ENCODE data around the gene MCM3.

The MCM3 gene

DNA sequence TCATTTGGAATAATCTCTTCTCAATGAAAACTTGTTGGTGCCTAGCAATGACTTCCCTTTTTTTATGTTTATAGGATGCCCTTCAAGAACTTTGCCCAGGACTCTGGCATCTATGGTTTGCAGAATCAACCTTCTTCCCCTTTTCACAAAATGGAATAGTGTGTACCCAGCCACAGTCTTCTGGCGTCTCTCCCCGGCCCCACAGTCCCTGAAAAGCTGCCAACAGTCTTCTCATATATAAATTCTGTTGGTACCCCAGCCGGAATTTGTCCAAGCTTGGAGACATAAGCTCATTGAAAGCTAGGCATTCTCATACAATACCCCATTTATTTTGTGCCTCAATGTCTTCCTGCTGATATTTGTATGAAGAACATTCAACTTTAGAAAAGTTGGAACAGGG is 26.4 kb upstream of the MCM3 start:
- Mint-ChIP-seq H3K36me3 (ENCODE audit: low read depth) (no peaks in the 10 kb centered on the region), H3K27me3 (ENCODE audit: low read depth) (no peaks in the 10 kb centered on the region), H3K27ac (no peak overlapping the region), H3K9me3 (no peaks in the 10 kb centered on the region), H3K4me3 (no peak overlapping the region), H3K4me1 (ENCODE audit: low read depth) (peaks cover 33% of the 10 kb centered on the region)
- no peak for DNase-seq (ENCODE audit: low spot score)

DNA sequence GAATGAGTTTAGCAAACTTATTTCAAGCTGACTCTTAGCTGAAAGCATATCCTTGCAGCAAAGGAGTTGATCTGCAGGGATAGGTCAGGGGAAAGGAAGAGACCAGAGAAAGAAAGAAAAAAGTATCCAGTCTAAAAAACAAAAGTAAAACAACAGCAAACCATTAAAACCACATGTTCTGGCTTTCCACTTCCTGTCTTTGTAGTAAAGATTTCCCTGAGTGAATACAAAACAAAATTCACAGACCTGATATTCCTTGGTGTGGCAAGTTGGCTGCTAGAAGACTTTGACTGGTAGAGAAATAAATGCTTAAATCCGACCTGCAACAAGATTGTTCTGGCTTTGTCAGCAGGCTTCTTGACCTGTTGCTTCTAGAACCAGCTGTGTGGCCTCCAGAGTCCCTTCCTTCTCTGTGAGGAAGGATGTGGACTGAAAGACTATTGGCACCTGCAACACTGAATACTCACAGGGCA is 23.4 kb upstream of the MCM3 start:
- DNase-seq (ENCODE audit: low spot score): no peak
- H3K4me1 Mint-ChIP-seq (ENCODE audit: low read depth): peaks cover 55% of the 10 kb centered on the region

DNA sequence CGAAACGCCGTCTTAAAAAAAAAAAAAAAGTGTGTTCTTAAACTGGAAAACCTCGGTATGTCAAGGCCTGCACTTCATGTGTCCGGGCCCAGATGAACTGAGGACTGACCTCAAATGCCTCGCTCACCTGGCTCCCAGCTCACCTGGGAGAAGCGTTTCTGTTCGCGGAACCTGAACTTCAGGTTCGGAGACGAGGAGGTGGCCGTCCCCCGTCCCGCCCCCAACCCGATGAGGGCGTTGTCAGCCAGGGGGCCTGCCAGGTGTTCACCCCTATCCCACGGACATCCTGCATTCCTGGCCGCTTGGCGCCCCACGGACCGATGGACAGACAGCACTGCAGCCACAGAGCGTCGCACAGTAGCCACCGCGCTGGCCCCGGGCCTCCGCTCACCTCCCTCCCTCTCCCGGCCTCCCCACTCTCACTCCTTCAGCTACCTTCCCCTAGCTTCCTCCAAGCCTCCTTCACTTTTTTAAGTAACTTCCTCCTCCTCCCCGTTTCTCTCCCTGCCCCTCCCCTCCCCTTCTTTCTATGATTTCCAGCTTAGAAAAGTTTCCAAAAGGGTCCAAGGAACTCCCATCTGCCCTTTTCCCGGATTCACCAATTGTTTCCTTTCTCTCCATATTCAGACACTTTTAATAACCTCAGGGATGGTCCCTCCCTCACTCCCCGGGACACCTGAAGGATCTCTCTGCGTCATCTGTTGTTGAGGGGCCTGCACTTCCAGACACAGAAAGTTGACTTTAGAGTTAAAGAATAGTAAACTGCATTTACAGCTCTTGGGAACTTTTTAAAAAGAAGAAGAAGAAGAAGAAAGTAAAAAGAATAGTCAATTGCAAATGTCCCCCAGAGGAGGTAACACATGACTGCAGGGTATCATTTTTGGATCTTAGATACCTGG is 22.7 kb upstream of the MCM3 start:
- Mint-ChIP-seq H3K36me3 (ENCODE audit: low read depth) (no peaks in the 10 kb centered on the region), H3K4me3 (peak overlapping the region; percentile 82), H3K9me3 (no peaks in the 10 kb centered on the region), H3K27me3 (ENCODE audit: low read depth) (no peaks in the 10 kb centered on the region), H3K27ac (peak overlapping the region; percentile 92), H3K4me1 (ENCODE audit: low read depth) (peaks cover 52% of the 10 kb centered on the region)
- no peak for DNase-seq (ENCODE audit: low spot score)

More for the DNA sequence above, 23.4 kb upstream of the MCM3 start:
- Mint-ChIP-seq H3K36me3 (ENCODE audit: low read depth) (no peaks in the 10 kb centered on the region), H3K27me3 (ENCODE audit: low read depth) (no peaks in the 10 kb centered on the region), H3K9me3 (no peaks in the 10 kb centered on the region), H3K4me3 (peak overlapping the region; percentile 82), H3K27ac (peak overlapping the region; percentile 92)

DNA sequence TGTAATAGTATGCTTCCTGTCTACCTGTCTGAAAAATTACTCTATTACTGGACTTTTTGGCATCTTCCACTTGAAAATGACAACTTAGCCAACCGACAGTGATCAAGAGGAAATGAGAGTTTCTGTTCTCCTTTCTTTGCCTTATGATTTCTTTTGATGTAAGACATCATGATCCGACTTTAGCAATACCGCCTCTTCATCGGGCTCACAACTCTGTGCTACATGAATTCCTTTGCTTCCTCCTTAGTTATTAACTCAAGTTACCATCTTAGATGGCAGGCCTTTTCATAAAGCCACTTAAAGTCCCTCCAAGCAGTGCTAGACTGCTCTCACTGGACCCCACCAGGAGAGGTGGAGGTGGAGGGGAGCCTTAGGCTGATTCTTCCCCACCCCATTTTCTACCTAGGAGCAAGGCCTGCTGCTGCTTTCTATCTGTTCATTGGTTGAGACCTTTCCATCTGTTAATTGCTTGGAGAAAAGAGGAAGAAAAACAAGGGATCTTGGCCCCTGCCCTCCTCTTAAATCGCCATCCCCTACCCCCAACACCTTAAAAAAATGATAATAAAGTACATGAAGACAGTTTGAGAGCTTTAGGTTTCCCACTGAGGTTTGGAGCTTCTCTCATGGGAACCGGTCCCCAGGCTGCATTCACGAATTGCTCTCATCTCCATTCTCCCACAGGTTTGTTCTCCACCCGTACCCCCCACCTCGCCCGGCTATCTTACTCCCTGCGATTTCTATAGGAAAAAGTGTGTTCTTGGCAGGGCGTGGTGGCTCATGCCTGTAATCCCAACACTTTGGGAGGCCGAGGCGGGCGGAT is 21.6 kb upstream of the MCM3 start:
- peak overlapping the region; percentile 73 for H3K27ac Mint-ChIP-seq
- DNase-seq (ENCODE audit: low spot score): no peak
- H3K4me1 Mint-ChIP-seq (ENCODE audit: low read depth): peaks cover 50% of the 10 kb centered on the region
- no peaks in the 10 kb centered on the region for H3K27me3 Mint-ChIP-seq (ENCODE audit: low read depth)
- H3K9me3 Mint-ChIP-seq: peaks cover 2% of the 10 kb centered on the region
- no peaks in the 10 kb centered on the region for H3K36me3 Mint-ChIP-seq (ENCODE audit: low read depth)
- H3K4me3 Mint-ChIP-seq: peak overlapping the region; percentile 41

DNA sequence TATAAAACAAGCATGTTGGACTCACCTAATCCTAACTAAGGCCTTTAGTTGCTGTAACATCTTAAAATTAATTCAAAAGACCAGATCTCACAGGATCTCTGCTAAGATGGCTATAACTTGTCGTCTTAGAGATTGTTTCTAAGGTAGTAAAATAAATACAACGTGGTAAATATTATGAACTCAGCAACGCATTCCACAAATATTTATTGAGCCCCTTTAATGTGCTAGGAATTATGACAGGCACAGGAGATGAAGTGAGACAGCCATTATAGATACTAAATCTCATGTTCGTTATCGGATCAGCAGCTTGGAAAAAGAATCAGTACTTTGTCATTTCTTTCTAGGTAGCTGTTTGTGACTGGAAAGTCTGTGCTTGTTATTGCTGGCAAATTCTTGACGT is 20.9 kb upstream of the MCM3 start:
- DNase-seq (ENCODE audit: low spot score): no peak
- Mint-ChIP-seq H3K4me1 (ENCODE audit: low read depth) (peaks cover 50% of the 10 kb centered on the region), H3K27me3 (ENCODE audit: low read depth) (no peaks in the 10 kb centered on the region), H3K36me3 (ENCODE audit: low read depth) (no peaks in the 10 kb centered on the region), H3K27ac (peak overlapping the region; percentile 73), H3K4me3 (peak overlapping the region; percentile 35), H3K9me3 (peaks cover 5% of the 10 kb centered on the region)

DNA sequence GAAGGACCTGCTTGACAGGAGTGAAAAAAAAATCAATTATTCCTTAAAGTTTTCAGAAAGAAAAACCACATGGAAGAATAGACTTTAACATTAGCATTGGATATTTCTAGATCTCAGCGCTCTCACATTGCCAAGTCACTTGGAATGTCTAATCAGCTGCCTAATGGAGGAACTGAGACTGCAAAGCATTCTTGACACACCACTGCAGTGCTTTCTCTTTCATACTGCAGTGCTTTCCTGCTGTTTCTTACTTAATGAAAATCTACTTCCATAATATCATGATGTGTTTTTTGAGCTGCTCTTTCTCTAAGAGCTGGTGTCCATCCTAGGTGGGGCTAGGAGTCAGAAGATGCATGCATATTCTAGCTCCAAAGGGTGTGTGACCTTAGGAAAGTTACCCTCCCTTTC is 20.4 kb upstream of the MCM3 start:
- H3K27me3 Mint-ChIP-seq (ENCODE audit: low read depth): no peaks in the 10 kb centered on the region
- peak overlapping the region; percentile 35 for H3K4me3 Mint-ChIP-seq
- peak overlapping the region; percentile 73 for H3K27ac Mint-ChIP-seq
- DNase-seq (ENCODE audit: low spot score): no peak
- H3K36me3 Mint-ChIP-seq (ENCODE audit: low read depth): no peaks in the 10 kb centered on the region
- H3K4me1 Mint-ChIP-seq (ENCODE audit: low read depth): peaks cover 48% of the 10 kb centered on the region
- peaks cover 5% of the 10 kb centered on the region for H3K9me3 Mint-ChIP-seq

DNA sequence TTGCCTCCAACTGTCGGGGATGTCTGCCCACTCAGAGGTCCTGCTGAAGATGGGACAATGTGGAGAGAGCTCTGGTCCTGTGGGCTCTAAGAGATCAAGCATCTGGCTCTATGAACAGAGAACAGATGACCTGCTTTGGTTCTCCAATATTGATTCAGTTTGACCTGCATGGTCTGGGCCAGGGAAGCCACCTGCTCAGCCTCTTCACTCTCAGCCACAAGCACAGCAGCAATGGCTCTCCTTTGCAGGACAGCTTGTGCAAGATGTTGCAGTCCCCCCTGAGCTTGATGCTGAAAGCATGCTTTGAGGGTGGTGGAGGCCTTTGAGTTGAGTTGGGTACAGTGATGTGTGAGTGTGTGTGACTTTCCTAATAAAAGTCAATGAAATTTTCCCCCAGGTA is 18.6 kb upstream of the MCM3 start:
- Mint-ChIP-seq H3K27ac (no peak overlapping the region), H3K4me1 (ENCODE audit: low read depth) (peaks cover 46% of the 10 kb centered on the region), H3K4me3 (no peak overlapping the region), H3K9me3 (peaks cover 5% of the 10 kb centered on the region), H3K36me3 (ENCODE audit: low read depth) (no peaks in the 10 kb centered on the region), H3K27me3 (ENCODE audit: low read depth) (no peaks in the 10 kb centered on the region)
- DNase-seq (ENCODE audit: low spot score): no peak

DNA sequence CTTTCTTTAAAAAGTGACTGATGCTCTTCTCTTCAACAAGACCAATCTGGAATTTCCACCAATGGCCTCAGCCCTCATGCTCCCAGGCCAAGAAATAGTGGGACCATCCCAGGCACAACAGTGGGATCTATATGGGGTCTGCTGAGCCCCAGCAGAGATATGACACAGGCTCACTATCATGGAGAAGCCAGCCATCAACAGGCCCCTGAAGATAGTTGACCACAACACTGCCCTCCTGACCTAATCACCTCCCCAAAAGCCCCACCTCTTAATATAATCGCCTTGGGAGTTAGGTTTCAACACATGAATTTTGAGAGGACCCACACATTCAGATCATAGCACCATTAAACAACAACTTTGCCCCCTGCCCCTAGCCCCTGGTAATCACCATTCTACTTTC is 16.8 kb upstream of the MCM3 start:
- Mint-ChIP-seq H3K4me1 (ENCODE audit: low read depth) (peaks cover 44% of the 10 kb centered on the region), H3K27me3 (ENCODE audit: low read depth) (no peaks in the 10 kb centered on the region), H3K4me3 (no peak overlapping the region), H3K27ac (no peak overlapping the region), H3K9me3 (peaks cover 15% of the 10 kb centered on the region), H3K36me3 (ENCODE audit: low read depth) (peaks cover 5% of the 10 kb centered on the region)
- DNase-seq (ENCODE audit: low spot score): no peak

DNA sequence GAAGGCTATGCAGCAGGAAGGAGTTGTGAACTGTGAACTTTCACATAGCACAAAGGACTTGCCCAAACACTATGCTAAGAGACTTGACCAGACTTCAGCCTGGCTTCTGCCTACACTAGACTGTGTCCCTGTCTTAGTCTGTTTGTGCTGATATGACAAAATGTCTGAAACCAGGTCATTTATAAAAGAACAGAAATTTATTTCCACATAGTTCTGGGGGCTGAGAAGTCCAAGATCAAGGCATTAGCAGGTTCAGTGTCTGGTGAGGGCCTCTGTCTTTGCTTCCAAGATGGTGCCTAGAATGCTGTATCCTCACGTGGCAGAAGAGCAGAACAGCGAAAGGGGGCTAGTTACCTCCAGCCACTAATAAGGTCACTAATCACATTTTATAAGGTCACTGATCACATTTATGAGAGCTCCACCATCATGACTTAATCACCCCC is 16.0 kb upstream of the MCM3 start:
- Mint-ChIP-seq H3K27me3 (ENCODE audit: low read depth) (no peaks in the 10 kb centered on the region), H3K9me3 (peaks cover 22% of the 10 kb centered on the region), H3K36me3 (ENCODE audit: low read depth) (peaks cover 9% of the 10 kb centered on the region), H3K4me3 (no peak overlapping the region), H3K4me1 (ENCODE audit: low read depth) (peaks cover 39% of the 10 kb centered on the region), H3K27ac (no peak overlapping the region)
- no peak for DNase-seq (ENCODE audit: low spot score)

DNA sequence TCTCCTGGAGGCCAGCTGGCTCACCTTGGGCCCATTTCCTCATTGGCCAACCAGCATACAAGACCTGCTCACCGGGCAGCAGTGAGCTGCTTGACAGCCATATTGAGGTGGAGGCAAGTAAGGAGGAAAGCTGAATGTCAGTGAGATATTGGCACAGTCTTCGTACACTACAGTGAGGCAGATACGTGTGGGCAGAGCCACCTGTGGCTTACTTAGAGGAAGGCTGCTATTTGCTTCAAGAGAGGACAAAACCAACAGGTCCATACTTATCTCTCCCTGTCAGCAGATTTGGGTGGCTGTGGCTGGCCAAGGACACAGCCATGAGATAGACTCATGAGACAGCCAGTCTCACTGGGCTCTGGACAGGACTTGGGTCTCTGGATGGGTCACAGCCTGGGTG is 15.1 kb upstream of the MCM3 start:
- Mint-ChIP-seq H3K36me3 (ENCODE audit: low read depth) (peaks cover 9% of the 10 kb centered on the region), H3K27ac (no peak overlapping the region), H3K4me1 (ENCODE audit: low read depth) (peaks cover 30% of the 10 kb centered on the region), H3K27me3 (ENCODE audit: low read depth) (no peaks in the 10 kb centered on the region), H3K9me3 (peaks cover 22% of the 10 kb centered on the region), H3K4me3 (no peak overlapping the region)
- no peak for DNase-seq (ENCODE audit: low spot score)

DNA sequence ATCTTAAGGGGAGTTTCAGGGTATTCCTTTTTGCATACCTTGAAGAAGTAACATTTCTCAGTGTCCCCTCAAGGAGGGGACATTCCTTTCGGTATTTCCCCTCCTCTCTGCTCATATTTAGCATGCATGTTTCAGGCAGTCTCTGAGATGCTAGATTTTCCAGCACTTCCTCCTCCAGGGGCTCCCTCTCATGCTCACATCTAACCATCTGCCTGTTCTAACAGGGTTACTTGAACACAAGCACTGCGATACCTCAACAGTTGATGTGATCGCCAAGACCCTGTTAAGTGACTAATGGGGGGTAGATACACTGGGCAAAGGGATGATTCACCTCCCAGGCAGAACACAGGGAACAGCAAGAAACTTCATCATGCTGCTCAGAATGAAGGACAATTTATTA is 12.9 kb upstream of the MCM3 start:
- H3K9me3 Mint-ChIP-seq: peaks cover 22% of the 10 kb centered on the region
- peak overlapping the region; percentile 60 for H3K27ac Mint-ChIP-seq
- no peak for DNase-seq (ENCODE audit: low spot score)
- peaks cover 19% of the 10 kb centered on the region for H3K4me1 Mint-ChIP-seq (ENCODE audit: low read depth)
- H3K27me3 Mint-ChIP-seq (ENCODE audit: low read depth): no peaks in the 10 kb centered on the region
- peaks cover 9% of the 10 kb centered on the region for H3K36me3 Mint-ChIP-seq (ENCODE audit: low read depth)
- H3K4me3 Mint-ChIP-seq: no peak overlapping the region

DNA sequence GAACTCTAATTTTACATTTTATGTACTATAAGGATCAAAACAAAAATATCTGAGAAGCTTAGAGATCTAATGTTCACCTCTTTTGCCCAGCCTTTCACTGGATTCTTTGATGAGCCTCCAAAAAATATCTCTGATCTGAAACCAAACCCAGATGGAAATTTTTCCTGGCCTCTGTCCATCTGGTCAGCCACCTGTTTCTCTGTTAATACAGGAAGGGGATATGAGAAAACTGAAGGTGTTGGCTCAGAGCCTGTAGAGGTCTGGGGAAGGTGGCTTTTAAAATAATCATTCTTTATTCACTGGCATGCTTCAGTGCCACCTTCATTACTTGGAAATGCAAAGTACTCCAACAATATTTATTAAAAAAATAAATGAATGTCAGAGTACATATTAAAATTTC is 8.5 kb upstream of the MCM3 start:
- Mint-ChIP-seq H3K27me3 (ENCODE audit: low read depth) (no peaks in the 10 kb centered on the region), H3K4me3 (no peak overlapping the region), H3K36me3 (ENCODE audit: low read depth) (peaks cover 9% of the 10 kb centered on the region), H3K27ac (no peak overlapping the region), H3K9me3 (peaks cover 17% of the 10 kb centered on the region), H3K4me1 (ENCODE audit: low read depth) (peaks cover 11% of the 10 kb centered on the region)
- no peak for DNase-seq (ENCODE audit: low spot score)

DNA sequence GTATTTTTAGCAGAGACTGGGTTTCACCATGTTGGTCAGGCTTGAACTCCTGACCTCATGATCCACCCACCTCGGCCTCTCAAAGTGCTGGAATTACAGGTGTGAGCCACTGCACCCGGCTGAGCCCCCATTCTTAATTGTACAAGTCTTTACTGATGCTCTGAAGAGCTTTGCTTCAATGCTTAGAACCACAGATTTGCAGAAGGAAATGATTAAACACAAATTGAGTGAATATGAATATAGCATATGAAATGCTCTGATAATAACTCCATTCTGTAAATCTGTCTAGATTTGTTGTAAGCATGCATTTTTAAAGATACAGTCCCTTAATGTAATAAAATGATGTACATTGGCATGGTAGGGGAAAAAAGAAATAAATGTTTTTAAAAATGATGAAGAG is 4.3 kb upstream of the MCM3 start:
- Mint-ChIP-seq H3K4me1 (ENCODE audit: low read depth) (peaks cover 13% of the 10 kb centered on the region), H3K9me3 (no peaks in the 10 kb centered on the region), H3K4me3 (no peak overlapping the region), H3K36me3 (ENCODE audit: low read depth) (peaks cover 2% of the 10 kb centered on the region), H3K27me3 (ENCODE audit: low read depth) (no peaks in the 10 kb centered on the region), H3K27ac (no peak overlapping the region)
- no peak for DNase-seq (ENCODE audit: low spot score)

DNA sequence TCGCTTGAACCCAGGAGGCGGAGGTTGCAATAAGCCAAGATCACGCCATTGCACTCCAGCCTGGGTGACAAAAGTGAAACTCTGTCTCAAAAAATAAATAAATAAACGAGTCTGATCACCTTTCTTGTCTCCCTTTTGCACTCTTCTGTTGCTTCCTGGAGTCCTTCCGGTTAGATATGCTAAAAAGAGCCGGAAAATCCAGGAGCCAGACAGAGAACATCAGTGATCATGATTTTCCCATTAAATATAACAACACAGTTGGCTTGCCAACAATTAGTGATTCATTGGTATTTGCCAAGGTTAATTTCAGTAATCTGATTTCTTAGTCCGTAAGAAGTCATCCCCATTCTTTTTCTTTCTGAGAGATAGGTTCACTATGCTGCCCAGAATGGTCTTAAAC is 3.7 kb upstream of the MCM3 start:
- H3K27ac Mint-ChIP-seq: no peak overlapping the region
- no peak for DNase-seq (ENCODE audit: low spot score)
- no peak overlapping the region for H3K4me3 Mint-ChIP-seq
- H3K4me1 Mint-ChIP-seq (ENCODE audit: low read depth): peaks cover 17% of the 10 kb centered on the region
- H3K27me3 Mint-ChIP-seq (ENCODE audit: low read depth): no peaks in the 10 kb centered on the region
- peaks cover 7% of the 10 kb centered on the region for H3K36me3 Mint-ChIP-seq (ENCODE audit: low read depth)
- no peaks in the 10 kb centered on the region for H3K9me3 Mint-ChIP-seq
